Measurements from ENCODE around the gene ADGRD1. TPM values are rescaled to one million over a fixed set of nuclear protein-coding genes. Genes with fewer than 3 reads are reported as not detected.

Gene ADGRD1
- total RNA-seq, 4 donors from 2014 or later, result 8.3 to 18.1 (median 12.5) TPM

DNA sequence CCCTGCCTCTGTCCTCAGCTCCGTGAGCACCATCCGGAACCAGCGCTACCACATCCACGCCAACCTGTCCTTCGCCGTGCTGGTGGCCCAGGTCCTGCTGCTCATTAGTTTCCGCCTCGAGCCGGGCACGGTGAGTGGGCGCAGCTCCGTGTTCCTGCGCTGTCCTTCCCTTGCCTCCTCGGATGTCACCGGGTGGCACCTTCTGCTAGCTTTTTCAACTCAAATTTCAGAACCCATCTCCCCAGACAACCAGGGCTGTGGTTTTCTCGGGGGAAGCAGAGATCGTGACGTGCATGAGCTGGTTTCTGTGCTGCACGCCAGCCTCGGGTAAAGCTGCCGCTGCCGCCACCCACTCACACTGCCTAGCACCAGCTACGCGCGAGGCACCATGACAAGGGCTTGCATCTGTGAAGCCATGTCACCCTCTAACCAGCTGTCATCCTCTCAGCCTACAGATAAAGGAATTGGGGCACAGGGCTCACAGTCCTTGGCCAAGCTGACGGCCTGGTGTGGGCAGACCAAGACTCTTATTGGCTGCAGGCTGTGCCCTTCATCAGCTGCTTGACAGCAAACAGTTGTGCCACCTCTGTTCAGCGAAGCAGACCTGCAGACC, 152.1 kb downstream of the ADGRD1 start:
- peaks cover 0 to 4% (median 0%) of the 10 kb centered on the region in 4 donors for H3K4me1 ChIP-seq
- H3K9me3 ChIP-seq, result no peaks in the 10 kb centered on the region
- in situ Hi-C loops (cut with MboI; ENCODE audit: low pct_ligation_motif_present in 1 of 4, low pct_unique_long_range_greater_than_20kb in 1 of 4, low sequenced_read_pairs in 3 of 4), result loop anchor here in 2 of 4 donors (25.0 kb wide), 1 partner anchor 194 kb away; no protein-coding TSS in a partner anchor
- H3K36me3 ChIP-seq, result no peaks in the 10 kb centered on the region
- 87% methylated on average over 27 of the region's 27 CpGs; no CpG with 5 or more reads in 1 of the 2 donors for WGBS, 2 donors (ENCODE audit: low coverage in 1 of 2)
- intact Hi-C loops (cut with DNase I; ENCODE audit: low total_unique reads), result no loop called here
- H3K27ac ChIP-seq, result no peak overlapping the region
- H3K27me3 ChIP-seq, result no peaks in the 10 kb centered on the region
- TF ChIP-seq EP300 (IDR thresholded peaks at IDR 0.05; ENCODE audit: low read depth) (no peak), POLR2A (IDR thresholded peaks at IDR 0.05) (no peak), POLR2AphosphoS5 (IDR thresholded peaks at IDR 0.05) (no peak)
- TF ChIP-seq, protein P1, sequence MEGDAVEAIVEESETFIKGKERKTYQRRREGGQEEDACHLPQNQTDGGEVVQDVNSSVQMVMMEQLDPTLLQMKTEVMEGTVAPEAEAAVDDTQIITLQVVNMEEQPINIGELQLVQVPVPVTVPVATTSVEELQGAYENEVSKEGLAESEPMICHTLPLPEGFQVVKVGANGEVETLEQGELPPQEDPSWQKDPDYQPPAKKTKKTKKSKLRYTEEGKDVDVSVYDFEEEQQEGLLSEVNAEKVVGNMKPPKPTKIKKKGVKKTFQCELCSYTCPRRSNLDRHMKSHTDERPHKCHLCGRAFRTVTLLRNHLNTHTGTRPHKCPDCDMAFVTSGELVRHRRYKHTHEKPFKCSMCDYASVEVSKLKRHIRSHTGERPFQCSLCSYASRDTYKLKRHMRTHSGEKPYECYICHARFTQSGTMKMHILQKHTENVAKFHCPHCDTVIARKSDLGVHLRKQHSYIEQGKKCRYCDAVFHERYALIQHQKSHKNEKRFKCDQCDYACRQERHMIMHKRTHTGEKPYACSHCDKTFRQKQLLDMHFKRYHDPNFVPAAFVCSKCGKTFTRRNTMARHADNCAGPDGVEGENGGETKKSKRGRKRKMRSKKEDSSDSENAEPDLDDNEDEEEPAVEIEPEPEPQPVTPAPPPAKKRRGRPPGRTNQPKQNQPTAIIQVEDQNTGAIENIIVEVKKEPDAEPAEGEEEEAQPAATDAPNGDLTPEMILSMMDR (IDR thresholded peaks at IDR 0.05), result no peak
- H3K4me3 ChIP-seq, result no peak overlapping the region
- no peak for DNase-seq

DNA sequence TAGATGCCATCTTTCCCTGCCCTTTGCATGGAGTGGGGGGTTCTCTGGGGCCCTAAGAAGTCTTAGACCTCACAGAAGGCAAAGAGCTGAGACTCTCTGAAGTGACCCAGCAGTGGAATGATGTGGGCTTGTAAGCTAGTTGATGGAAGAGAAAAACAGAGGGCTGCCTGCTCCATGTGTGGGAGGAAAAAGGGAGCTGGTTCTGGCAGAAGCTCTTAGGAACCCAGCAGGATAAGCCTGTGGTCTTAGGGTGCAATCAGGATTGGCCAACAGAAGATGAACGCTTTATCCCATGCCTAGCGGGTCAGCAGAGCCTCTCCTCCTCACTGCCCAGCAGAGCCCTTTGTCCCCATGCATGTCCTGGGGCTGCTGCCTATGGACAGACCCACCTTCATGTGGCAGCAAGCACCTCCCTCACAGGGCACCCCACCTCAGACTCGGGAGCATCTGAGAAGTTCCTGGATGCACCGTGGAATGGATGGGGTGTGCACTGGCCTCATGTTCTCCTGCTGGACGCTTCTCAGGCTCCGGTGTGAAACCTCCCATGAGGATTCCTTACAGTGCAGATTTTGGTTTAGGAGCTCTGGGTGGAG, 152.7 kb downstream of the ADGRD1 start:
- Histone ChIP-seq H3K9me3 (no peaks in the 10 kb centered on the region), H3K27me3 (no peaks in the 10 kb centered on the region), H3K36me3 (no peaks in the 10 kb centered on the region), H3K27ac (no peak overlapping the region), H3K4me1 (peaks cover 0 to 4% (median 0%) of the 10 kb centered on the region in 4 donors), H3K4me3 (no peak overlapping the region)
- no peak for DNase-seq
- in situ Hi-C loops (cut with MboI; ENCODE audit: low pct_ligation_motif_present in 1 of 4, low pct_unique_long_range_greater_than_20kb in 1 of 4, low sequenced_read_pairs in 3 of 4) (loop anchor here in 2 of 4 donors (25.0 kb wide), 1 partner anchor 194 kb away; no protein-coding TSS in a partner anchor), intact Hi-C loops (cut with DNase I; ENCODE audit: low total_unique reads) (no loop called here)
- TF ChIP-seq POLR2A (IDR thresholded peaks at IDR 0.05) (no peak), POLR2AphosphoS5 (IDR thresholded peaks at IDR 0.05) (no peak), EP300 (IDR thresholded peaks at IDR 0.05; ENCODE audit: low read depth) (no peak)
- TF ChIP-seq, protein P1 (IDR thresholded peaks at IDR 0.05), result no peak
- WGBS, 2 donors (ENCODE audit: low coverage in 1 of 2), result 89% methylated on average over 6 of the region's 6 CpGs; no CpG with 5 or more reads in 1 of the 2 donors

DNA sequence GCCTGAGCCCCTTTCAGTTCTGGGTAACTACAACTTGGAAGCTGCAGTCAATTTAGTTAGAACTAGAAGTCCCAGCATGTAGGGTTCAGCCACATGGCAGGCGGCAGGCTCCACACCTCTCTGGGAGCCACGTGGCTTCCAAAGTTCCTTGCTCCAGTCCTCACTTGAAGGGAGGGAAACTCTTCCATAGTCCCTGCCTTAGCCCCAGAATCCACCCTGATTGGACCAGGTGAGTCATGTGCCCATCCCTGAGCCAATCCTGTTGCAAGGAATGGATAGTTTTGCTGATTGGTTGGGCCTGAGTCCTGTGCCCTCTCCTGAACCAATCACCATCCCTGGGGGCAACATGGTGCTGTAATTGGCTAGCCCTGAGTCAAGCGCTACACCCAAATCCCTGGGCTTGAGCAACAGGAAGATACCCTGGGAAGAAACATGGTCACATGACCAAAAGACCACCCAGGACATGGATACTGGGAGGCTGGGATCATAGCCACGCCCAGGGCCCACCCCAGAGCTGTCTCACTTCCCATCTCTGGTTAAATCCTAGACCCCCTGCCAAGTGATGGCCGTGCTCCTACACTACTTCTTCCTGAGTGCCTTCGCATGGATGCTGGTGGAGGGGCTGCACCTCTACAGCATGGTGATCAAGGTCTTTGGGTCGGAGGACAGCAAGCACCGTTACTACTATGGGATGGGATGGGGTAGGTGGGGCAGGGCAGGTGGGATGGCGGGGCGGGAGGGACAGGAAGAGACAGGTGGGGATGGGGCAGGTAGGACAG, 154.7 kb downstream of the ADGRD1 start:
- H3K4me3 ChIP-seq, result no peak overlapping the region
- H3K36me3 ChIP-seq, result no peaks in the 10 kb centered on the region
- 76% methylated on average over 10 of the region's 10 CpGs; no CpG with 5 or more reads in 1 of the 2 donors for WGBS, 2 donors (ENCODE audit: low coverage in 1 of 2)
- no peaks in the 10 kb centered on the region for H3K27me3 ChIP-seq
- H3K9me3 ChIP-seq, result no peaks in the 10 kb centered on the region
- no peak overlapping the region for H3K27ac ChIP-seq
- in situ Hi-C loops (cut with MboI; ENCODE audit: low pct_ligation_motif_present in 1 of 4, low pct_unique_long_range_greater_than_20kb in 1 of 4, low sequenced_read_pairs in 3 of 4) (loop anchor here in 2 of 4 donors (25.0 kb wide), 1 partner anchor 196 kb away; no protein-coding TSS in a partner anchor), intact Hi-C loops (cut with DNase I; ENCODE audit: low total_unique reads) (no loop called here)
- no peak for DNase-seq
- H3K4me1 ChIP-seq, result peaks cover 0 to 4% (median 0%) of the 10 kb centered on the region in 4 donors
- TF ChIP-seq EP300 (IDR thresholded peaks at IDR 0.05; ENCODE audit: low read depth) (no peak), POLR2AphosphoS5 (IDR thresholded peaks at IDR 0.05) (no peak), POLR2A (IDR thresholded peaks at IDR 0.05) (no peak)
- TF ChIP-seq, protein P1 (IDR thresholded peaks at IDR 0.05), result no peak

DNA sequence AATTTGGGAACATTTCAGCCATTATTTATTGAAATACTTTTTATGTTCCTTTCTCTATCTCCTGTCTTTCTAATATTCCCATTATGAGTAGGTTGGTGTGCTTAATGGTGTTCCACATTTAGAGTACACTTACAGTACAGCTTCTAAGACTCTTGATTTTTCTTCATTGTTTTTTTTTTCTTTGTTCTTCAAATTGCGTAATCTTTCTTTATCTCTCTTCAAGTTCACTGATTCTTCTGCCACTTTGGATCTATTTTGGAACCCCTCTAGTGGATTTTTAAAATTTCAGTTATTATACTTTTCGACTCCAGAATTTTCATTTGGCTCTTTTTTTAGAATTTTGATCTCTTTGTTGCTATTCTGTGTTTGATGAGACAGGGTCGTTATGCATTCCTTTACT, 157.7 kb downstream of the ADGRD1 start:
- intact Hi-C loops (cut with DNase I; ENCODE audit: low total_unique reads), result no loop called here
- in situ Hi-C loops (cut with MboI; ENCODE audit: low pct_ligation_motif_present in 1 of 4, low pct_unique_long_range_greater_than_20kb in 1 of 4, low sequenced_read_pairs in 3 of 4), result loop anchor here in 2 of 4 donors (25.0 kb wide), 1 partner anchor 199 kb away; no protein-coding TSS in a partner anchor
- Histone ChIP-seq H3K4me3 (no peak overlapping the region), H3K36me3 (no peaks in the 10 kb centered on the region), H3K4me1 (no peaks in the 10 kb centered on the region), H3K27me3 (no peaks in the 10 kb centered on the region), H3K27ac (no peak overlapping the region), H3K9me3 (no peaks in the 10 kb centered on the region)
- 81 to 93% methylated on average over 3 of the region's 3 CpGs for WGBS, 2 donors (ENCODE audit: low coverage in 1 of 2)
- no peak for DNase-seq
- TF ChIP-seq, protein P1 (IDR thresholded peaks at IDR 0.05), result no peak
- TF ChIP-seq EP300 (IDR thresholded peaks at IDR 0.05; ENCODE audit: low read depth) (no peak), POLR2A (IDR thresholded peaks at IDR 0.05) (no peak)
